Measurements from ENCODE around the gene CDY2A.
"Not testable (repeated sequence)": the region's sequence is repeated elsewhere in the genome, so short reads cannot be mapped to it uniquely, and the experiment has no call there.

The CDY2A gene, protein sequence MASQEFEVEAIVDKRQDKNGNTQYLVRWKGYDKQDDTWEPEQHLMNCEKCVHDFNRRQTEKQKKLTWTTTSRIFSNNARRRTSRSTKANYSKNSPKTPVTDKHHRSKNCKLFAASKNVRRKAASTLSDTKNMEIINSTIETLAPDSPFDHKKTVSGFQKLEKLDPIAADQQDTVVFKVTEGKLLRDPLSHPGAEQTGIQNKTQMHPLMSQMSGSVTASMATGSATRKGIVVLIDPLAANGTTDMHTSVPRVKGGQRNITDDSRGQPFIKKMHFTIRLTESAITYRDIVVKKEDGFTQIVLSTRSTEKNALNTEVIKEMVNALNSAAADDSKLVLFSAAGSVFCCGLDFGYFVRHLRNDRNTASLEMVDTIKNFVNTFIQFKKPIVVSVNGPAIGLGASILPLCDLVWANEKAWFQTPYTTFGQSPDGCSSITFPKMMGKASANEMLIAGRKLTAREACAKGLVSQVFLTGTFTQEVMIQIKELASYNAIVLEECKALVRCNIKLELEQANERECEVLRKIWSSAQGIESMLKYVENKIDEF

DNA sequence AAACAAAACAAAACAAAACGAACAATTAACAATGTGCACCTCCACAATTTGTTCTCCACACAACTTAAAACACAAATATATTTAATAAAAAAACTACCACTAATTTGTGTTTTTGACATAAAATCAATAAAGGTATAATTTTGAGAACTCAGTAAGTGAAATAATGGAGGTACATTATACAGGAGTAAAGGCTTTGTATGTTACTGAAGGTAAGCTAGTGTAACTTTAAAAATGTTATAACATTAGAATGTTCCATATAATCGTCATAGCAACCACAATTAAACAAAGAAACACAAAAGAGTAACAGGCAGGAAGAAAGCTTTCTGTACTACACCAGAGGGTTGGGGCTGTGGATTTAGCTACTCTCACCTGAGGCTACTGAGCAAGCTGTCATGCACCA, at the start of gene CDY2A:
TSS of gene CDY2A (plus strand) at position 301 of the 400 bp plus-strand sequence. CDS start 328 bp downstream, outside the sequence.
- not testable (repeated sequence) for DNase-seq

DNA sequence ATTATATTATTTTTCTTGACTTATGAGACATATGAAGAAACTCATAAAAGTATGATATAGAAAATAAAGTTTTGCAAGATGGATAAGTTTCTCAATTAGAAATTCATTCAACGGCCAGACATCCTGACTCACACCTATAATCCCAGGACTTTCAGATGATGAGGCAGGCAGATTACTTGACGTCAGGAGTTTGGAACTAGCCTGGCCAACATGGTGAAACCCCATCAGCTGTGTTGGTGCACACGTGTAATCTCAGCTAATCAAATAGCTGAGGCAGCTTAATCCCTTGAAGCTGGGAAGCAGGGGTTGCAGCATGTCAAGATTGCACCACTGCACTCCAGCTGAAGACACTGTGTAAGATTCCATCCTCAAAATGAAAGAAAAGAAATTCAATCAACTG, 28.0 kb upstream of the CDY2A start:
- DNase-seq, result not testable (repeated sequence)

DNA sequence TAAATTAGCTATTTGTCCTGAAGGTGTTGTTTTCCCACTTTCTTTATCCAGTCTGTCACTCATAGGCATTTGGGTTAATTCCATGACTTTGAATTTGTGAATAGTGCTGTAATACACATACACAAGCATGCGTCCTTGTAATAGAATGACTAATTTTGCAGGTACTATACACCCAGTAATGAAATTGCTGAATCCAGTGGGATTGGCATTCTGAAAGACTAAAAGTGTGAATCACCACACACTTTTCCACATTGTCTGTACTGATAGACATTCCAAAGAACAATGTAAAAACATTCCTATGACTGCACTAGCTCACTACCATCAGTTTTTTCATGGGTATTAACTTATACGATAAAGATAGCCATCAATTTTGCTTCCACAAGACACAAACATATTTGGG, 27.3 kb upstream of the CDY2A start:
- DNase-seq, result not testable (repeated sequence)

DNA sequence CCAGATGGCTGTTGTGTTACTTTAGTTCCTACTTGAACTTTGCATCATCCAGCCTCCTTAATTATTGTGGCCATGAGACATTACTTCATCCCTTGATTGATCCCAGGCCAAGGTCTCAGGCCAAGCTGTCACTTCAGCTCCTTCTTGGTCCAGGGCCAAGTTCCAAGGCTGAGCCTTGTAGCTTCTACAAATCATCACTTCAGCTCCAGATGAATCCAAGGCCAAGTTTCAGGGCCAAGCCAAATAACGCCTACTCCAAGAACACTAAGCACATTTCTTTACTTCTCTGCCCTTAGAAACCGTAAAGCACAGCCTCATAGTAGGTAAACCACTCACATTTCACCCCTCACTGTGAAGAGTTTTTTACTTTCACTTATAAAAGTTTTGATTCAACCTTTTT, 1.7 kb upstream of the CDY2A start:
- DNase-seq, result not testable (repeated sequence)

DNA sequence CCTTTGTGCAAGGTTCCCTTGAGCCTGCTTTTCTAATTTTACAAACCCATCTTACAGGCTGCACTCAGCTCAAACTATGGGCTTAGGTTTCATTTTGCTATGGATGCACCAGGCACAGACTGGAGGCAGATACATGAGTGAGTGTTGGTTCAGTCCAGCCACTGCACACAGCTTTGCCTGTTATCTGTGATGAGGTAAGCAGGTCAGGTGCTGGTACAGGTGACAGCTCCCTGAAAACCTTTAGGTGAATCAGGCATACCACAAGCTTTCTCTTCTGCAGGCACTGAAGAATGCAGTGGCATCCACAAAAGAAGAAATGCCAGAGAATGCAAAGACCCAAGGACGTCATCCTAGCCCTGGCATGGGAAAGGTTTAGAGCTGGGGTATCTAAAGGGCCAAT, 3.3 kb downstream of the CDY2A start:
- not testable (repeated sequence) for DNase-seq

DNA sequence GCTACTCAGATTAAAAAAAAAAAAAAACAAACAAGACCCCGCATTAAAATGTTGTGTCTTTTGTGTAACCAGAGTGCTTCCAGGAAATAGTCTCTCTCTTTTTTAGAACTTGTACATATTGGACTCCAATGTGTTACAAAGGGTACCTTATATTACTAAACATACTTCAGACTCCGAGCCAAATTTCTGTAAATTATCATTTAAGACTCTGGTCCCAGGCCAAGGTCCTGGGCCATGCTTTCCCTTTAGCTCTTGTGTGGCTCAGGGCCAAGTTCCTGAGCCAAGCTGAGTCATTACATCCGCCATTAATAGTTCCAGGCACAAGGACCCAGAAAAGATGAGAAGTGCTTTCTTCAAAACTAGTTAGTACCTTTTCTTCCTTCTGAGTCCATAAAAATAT, 4.6 kb downstream of the CDY2A start:
- DNase-seq, result not testable (repeated sequence)

DNA sequence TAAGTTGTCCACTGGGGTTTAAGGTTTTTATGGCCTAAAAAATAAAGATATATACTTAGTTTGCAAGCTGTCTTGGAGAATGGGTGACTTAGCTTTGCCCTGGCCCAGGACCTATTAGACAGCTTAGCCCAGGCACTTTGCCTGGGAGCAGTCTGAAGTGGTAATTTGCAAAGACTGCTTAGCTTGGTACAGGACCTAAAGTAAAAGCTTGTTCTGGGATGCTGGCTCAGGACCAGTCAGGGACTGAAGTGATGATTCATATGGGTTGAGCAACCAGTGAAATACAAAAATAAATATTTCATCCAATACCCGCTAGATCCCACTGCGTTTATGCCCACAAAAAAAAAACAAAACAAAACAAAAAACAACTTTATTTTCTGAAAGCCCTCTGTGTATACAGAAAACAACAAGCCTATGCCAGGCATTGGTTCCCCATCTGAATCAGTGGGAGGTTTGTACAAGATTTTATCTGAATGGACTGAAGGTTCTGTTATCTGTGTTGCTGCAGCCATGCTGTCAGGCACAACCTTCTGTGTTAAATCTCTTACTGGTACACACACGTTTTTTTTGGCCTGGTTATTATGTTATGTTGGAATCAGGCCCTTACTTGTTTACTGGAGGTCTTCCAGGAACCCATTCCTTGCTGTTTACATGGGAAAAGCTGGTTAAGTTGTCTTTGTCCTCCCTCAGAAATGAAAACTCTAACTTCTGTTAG, 8.7 kb downstream of the CDY2A start:
- DNase-seq, result not testable (repeated sequence)

DNA sequence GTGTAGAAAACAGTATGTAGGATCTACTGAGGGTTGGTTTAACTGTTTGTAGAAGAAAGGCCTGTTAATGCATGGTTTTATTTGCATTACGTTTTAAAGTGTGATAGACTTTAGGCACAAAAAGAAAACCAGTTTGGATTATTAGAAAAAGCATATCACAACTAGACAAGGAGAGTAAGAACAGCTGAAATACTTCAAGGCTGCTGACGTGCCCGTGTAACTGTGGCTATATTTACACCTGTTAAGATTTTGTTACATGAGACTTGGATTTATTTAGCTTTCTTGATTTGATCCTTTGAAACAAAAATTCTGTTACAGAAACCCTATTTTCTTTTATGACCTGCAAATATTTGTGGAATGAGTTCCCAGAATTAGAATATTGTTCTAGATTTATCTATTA, 9.3 kb downstream of the CDY2A start:
- not testable (repeated sequence) for DNase-seq

DNA sequence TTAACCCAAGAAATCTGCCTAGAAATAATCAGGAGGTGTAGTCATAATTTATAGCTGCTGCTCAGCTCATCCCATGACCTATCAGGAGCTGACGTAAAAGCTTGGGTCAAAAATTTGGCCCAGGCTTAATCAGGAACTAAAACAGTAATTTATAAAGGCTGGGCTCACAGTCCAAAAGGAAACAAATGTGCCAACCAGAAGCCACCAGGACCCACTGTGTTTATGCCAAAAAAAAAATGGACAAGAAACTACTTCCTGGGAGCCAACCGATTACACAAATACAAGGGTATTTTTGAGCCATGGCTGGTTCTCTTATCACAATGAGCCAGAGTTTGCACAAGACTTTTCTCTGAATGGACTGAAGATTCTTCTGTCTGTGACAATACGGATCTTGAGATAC, 19.4 kb downstream of the CDY2A start:
- DNase-seq, result not testable (repeated sequence)

DNA sequence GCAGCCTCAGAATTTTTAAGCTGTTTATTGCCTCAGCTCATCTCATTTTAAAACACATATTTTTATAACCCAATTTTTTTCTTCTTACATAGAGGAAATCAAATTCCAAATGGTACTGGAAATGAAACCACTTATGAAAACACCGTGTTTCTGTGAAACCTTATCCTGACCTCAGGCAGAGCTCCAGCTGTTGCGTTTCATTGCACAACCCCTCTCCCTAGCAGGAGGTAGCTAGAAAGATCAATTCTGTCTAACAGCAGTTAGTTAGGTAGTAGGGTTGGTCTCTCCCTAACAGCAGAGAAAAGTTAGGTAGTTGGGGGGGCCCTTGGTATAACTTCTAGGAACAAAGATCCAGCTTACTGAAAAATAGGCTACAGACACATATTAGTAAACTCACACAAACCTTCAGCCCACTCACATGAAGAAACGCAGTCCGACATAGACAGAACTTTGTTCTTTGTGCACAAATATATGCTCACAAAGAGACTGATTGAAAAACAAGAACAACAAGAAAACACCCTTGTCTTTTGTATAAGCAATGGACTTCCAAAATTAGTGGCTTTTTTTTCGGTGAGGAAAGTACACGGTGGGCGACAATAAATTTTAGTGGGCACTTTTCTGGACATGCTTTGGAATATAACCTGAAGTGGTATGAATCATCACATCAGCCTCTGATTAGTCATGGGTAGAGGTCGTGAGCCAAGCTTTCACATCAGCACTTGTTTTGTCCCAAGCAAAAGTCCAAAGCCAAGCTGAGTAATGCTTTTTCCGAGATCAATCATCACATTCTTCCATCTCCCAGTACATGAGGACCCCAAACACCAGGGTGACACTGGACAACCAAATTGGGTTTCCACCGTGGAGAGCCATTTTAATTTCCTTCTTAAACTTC, 22.8 kb downstream of the CDY2A start:
- DNase-seq, result not testable (repeated sequence)

DNA sequence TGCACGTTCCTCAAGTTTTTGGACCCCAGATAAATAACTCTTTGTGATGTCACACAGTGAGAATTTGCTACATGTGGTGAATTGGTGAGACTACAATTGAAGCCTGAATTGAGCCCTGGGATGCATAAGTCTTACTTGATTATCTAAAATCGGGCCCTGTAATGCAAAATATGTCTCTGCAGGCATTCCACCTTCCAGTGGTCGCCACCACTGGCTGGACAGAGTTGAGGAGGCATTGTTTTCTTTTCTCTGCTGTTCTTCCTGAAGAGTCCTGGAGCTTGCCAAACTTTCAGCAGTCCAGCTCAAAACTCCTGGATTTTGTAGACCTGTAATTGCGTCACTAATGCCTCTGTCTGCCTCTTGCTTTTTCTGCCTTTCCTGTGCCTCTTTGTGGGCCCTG, 23.5 kb downstream of the CDY2A start:
- DNase-seq, result not testable (repeated sequence)

DNA sequence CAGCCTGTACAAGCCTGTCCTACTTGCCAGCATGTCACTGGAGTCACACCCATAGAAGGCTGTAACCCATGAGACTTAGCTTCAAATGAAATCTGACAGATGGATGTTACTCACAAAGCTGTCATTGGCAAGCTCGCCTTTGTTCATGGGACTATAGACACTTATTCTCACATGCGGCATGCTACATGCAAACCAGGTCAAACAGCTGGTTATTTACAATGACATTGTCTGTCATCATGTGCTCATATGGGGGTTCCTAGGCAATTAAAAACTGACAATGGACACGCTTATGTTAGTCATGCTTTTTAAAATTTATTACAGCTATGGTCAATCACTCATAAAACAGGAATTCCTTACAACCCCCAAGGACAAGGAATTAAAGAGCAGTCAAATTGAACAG, 30.9 kb downstream of the CDY2A start:
- not testable (repeated sequence) for DNase-seq

DNA sequence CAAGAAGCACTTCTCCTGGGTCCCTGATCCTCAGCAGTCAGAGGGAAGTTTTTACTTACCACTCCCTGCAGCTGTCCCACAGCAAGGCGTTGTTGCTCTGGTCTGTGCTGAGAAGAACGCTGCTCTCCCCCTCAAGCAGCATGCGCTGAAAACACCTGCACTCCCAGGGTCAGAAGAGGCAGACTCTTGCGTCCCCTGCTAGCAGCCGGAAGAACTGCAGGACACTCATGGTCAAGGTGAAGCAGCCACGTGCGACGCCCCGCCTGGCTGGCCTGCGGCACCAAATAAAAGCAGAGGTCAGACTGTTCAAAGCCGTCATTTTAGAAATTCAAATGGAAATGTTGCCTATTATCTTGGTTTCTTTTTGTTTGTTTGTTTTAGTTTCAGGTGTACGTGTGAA, 47.9 kb downstream of the CDY2A start:
- DNase-seq, result not testable (repeated sequence)

Measured in amygdala (tissue), 56 donors.